ENCODE results near the gene MAGEA2. TPM values are rescaled to one million over a fixed set of nuclear protein-coding genes. Genes with fewer than 3 reads are reported as not detected.
"Not testable (repeated sequence)": the region's sequence is repeated elsewhere in the genome, so short reads cannot be mapped to it uniquely, and the experiment has no call there.

MAGEA2 gene
- total RNA-seq, 3 donors from 2014 or later (not counting 1 experiment from before 2014, with no cell fraction given), result not detected

DNA sequence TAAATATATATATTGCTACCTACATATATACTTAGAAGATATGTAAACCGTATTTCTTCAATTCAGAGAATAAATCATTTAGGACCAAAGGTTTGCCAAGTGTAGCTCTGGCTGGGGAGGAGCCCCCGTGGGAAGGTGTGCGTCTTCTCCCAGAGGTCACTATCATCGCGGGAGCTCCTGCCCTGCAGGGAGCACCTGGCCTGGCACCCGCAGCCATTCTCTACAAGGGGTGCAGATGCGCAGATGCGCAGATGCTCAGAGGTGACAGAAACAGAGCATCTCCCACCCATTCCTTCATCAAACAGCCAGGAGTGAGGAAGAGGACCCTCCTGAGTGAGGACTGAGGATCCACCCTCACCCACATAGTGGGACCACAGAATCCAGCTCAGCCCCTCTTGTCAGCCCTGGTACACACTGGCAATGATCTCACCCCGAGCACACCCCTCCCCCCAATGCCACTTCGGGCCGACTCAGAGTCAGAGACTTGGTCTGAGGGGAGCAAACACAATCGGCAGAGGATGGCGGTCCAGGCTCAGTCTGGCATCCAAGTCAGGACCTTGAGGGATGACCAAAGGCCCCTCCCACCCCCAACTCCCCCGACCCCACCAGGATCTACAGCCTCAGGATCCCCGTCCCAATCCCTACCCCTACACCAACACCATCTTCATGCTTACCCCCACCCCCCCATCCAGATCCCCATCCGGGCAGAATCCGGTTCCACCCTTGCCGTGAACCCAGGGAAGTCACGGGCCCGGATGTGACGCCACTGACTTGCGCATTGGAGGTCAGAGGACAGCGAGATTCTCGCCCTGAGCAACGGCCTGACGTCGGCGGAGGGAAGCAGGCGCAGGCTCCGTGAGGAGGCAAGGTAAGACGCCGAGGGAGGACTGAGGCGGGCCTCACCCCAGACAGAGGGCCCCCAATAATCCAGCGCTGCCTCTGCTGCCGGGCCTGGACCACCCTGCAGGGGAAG, 39.5 kb downstream of the MAGEA2 start, which contains the start of gene MAGEA2B:
Gene MAGEA2B, plus strand, starts transcription at position 814 of the 973 bp plus-strand sequence. CDS start 2,479 bp downstream, outside the sequence.
- H3K27me3 Mint-ChIP-seq (ENCODE audit: low read depth in 2 of 2); H3K4me1 Mint-ChIP-seq; ATAC-seq; DNase-seq; intact Hi-C loops (cut with micrococcal nuclease); H3K27ac Mint-ChIP-seq; H3K9me3 Mint-ChIP-seq; H3K27ac ChIP-seq (ENCODE audit: low read length); H3K27me3 ChIP-seq (ENCODE audit: control insufficient read depth, insufficient read depth, low read length); H3K4me3 Mint-ChIP-seq; H3K36me3 Mint-ChIP-seq; H3K9me3 ChIP-seq (ENCODE audit: control insufficient read depth, insufficient read depth, low read length); H3K4me1 ChIP-seq (ENCODE audit: control insufficient read depth, insufficient read depth, low read length); H3K4me3 ChIP-seq (ENCODE audit: low read length); H3K36me3 ChIP-seq (ENCODE audit: control insufficient read depth, insufficient read depth, low read length): not testable (repeated sequence)
- no CpG with 5 or more reads among the region's 35 CpGs for WGBS (ENCODE audit: insufficient coverage)

DNA sequence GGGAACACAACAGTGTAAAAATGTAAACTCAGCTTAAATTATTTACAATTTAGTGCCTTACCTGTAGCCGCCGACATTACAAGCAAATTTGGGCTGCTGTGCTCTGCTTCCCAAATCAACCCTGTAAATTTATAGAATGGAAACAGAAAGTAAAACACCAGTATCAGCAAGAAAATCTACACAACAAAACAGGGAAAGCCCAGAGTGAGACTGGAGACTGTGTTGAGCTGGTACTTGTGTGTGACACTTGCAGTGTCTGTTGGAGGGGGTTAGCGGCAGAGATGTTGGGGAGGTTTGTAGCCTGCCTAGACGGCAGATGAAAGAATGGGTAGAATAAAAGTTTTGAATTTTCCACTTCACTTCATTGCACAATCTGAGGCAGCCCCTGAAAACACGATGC, 40.4 kb downstream of the MAGEA2 start:
- H3K9me3 Mint-ChIP-seq; H3K27ac Mint-ChIP-seq; H3K4me1 ChIP-seq (ENCODE audit: control insufficient read depth, insufficient read depth, low read length); H3K4me1 Mint-ChIP-seq; H3K36me3 Mint-ChIP-seq; H3K4me3 ChIP-seq (ENCODE audit: low read length); H3K36me3 ChIP-seq (ENCODE audit: control insufficient read depth, insufficient read depth, low read length); H3K4me3 Mint-ChIP-seq; ATAC-seq; H3K9me3 ChIP-seq (ENCODE audit: control insufficient read depth, insufficient read depth, low read length); H3K27ac ChIP-seq (ENCODE audit: low read length); H3K27me3 ChIP-seq (ENCODE audit: control insufficient read depth, insufficient read depth, low read length); H3K27me3 Mint-ChIP-seq (ENCODE audit: low read depth in 2 of 2); intact Hi-C loops (cut with micrococcal nuclease); DNase-seq: not testable (repeated sequence)
- no CpG with 5 or more reads among the region's 5 CpGs for WGBS (ENCODE audit: insufficient coverage)

GRCh38 chrX:152709173-152709572, 44.5 kb downstream of the MAGEA2 start, which contains the start of gene CSAG2:
Gene CSAG2 (minus strand): TSS chrX:152709273. CDS start chrX:152709112, 161 bp downstream.
- H3K4me3 ChIP-seq (ENCODE audit: low read length); H3K36me3 ChIP-seq (ENCODE audit: control insufficient read depth, insufficient read depth, low read length); H3K9me3 Mint-ChIP-seq; H3K9me3 ChIP-seq (ENCODE audit: control insufficient read depth, insufficient read depth, low read length); ATAC-seq; H3K4me1 ChIP-seq (ENCODE audit: control insufficient read depth, insufficient read depth, low read length); DNase-seq; H3K4me3 Mint-ChIP-seq; H3K27me3 Mint-ChIP-seq (ENCODE audit: low read depth in 2 of 2); H3K27me3 ChIP-seq (ENCODE audit: control insufficient read depth, insufficient read depth, low read length); H3K27ac Mint-ChIP-seq; H3K4me1 Mint-ChIP-seq; H3K27ac ChIP-seq (ENCODE audit: low read length); intact Hi-C loops (cut with micrococcal nuclease); H3K36me3 Mint-ChIP-seq: not testable (repeated sequence)
- no CpG with 5 or more reads among the region's 2 CpGs for WGBS (ENCODE audit: insufficient coverage)

- H3K27me3 ChIP-seq (ENCODE audit: control insufficient read depth, insufficient read depth, low read length); H3K4me1 ChIP-seq (ENCODE audit: control insufficient read depth, insufficient read depth, low read length); H3K27me3 Mint-ChIP-seq (ENCODE audit: low read depth in 2 of 2); ATAC-seq; H3K4me3 ChIP-seq (ENCODE audit: low read length); H3K36me3 Mint-ChIP-seq; DNase-seq; H3K9me3 ChIP-seq (ENCODE audit: control insufficient read depth, insufficient read depth, low read length); H3K27ac ChIP-seq (ENCODE audit: low read length); intact Hi-C loops (cut with micrococcal nuclease); H3K4me1 Mint-ChIP-seq; H3K36me3 ChIP-seq (ENCODE audit: control insufficient read depth, insufficient read depth, low read length); H3K9me3 Mint-ChIP-seq; H3K27ac Mint-ChIP-seq; H3K4me3 Mint-ChIP-seq: not testable (repeated sequence)
- 86% methylated on average over 2 of the region's 7 CpGs for WGBS (ENCODE audit: insufficient coverage)
Observed at GRCh38 chrX:152706500-152706899, 47.1 kb downstream of the MAGEA2 start.

- H3K27me3 Mint-ChIP-seq (ENCODE audit: low read depth in 2 of 2); H3K27me3 ChIP-seq (ENCODE audit: control insufficient read depth, insufficient read depth, low read length); H3K9me3 ChIP-seq (ENCODE audit: control insufficient read depth, insufficient read depth, low read length); H3K9me3 Mint-ChIP-seq; H3K4me1 Mint-ChIP-seq; H3K4me3 Mint-ChIP-seq; H3K27ac ChIP-seq (ENCODE audit: low read length); H3K4me1 ChIP-seq (ENCODE audit: control insufficient read depth, insufficient read depth, low read length); ATAC-seq; DNase-seq; H3K36me3 ChIP-seq (ENCODE audit: control insufficient read depth, insufficient read depth, low read length); H3K27ac Mint-ChIP-seq; H3K4me3 ChIP-seq (ENCODE audit: low read length); intact Hi-C loops (cut with micrococcal nuclease); H3K36me3 Mint-ChIP-seq: not testable (repeated sequence)
- 100% methylated on average over 3 of the region's 5 CpGs for WGBS (ENCODE audit: insufficient coverage)
Observed at GRCh38 chrX:152700390-152700789, 53.3 kb downstream of the MAGEA2 start.

Other genes with a start within 250 kb of the MAGEA2 start
- gene GABRQ, start 115.9 kb downstream of the MAGEA2 start, total RNA-seq, result not detected
- gene MAGEA3, start 55.0 kb downstream of the MAGEA2 start, total RNA-seq, result not detected
- gene CSAG2, start 44.6 kb downstream of the MAGEA2 start, total RNA-seq, result not detected
- not detected for gene MAGEA2B, start 39.2 kb downstream of the MAGEA2 start, total RNA-seq
- not detected for gene CSAG1, start 20.1 kb downstream of the MAGEA2 start, total RNA-seq
- gene MAGEA12, start 20.1 kb downstream of the MAGEA2 start, total RNA-seq, result not detected
- not detected for gene CSAG3, start 5.4 kb upstream of the MAGEA2 start, total RNA-seq
- gene MAGEA6, start 15.8 kb upstream of the MAGEA2 start, total RNA-seq, result not detected
- gene CETN2, start 76.9 kb upstream of the MAGEA2 start, total RNA-seq, result 10 to 100 TPM in 1 of 3 donors, 1 to 10 TPM in 2; 8.3 to 11.0 (median 9.8) TPM
- 1 to 10 TPM; 4.9 to 8.2 (median 7.9) TPM for gene NSDHL, start 77.2 kb upstream of the MAGEA2 start, total RNA-seq
- 10 to 100 TPM in 1 of 3 donors, 1 to 10 TPM in 2; 1.9 to 12.4 (median 6.5) TPM for gene ZNF185, start 144.2 kb upstream of the MAGEA2 start, total RNA-seq
- not detected for gene PNMA5, start 240.3 kb upstream of the MAGEA2 start, total RNA-seq